Inferior parietal cortex (tissue), 1 donor: ENCODE measurements around the gene RABGGTA.
"Not testable (repeated sequence)": the region's sequence is repeated elsewhere in the genome, so short reads cannot be mapped to it uniquely, and the experiment has no call there.

Experiments
- DNase-seq: peaks from one replicate; pipeline ENCODE4 v3.0.0-alpha.2; 2016; ENCODE audit errors: extremely low spot score

Gene RABGGTA

GRCh38 chr14:24260780-24261157 is 10.6 kb downstream of the RABGGTA start:
- DNase-seq: no peak

GRCh38 chr14:24260026-24260779 is 11.2 kb downstream of the RABGGTA start:
- DNase-seq: no peak

- no peak for DNase-seq
Measured at GRCh38 chr14:24259282-24260025, 11.9 kb downstream of the RABGGTA start.

- no peak for DNase-seq
Measured at GRCh38 chr14:24258548-24259265, 12.7 kb downstream of the RABGGTA start.

- no peak for DNase-seq
Measured at GRCh38 chr14:24258119-24258518, 13.3 kb downstream of the RABGGTA start.

- no peak for DNase-seq
Measured at GRCh38 chr14:24256960-24257359, 14.4 kb downstream of the RABGGTA start.

GRCh38 chr14:24255931-24256711 is 15.3 kb downstream of the RABGGTA start:
- no peak for DNase-seq

GRCh38 chr14:24255438-24255837 is 16.0 kb downstream of the RABGGTA start:
- no peak for DNase-seq

- DNase-seq: no peak
Measured at GRCh38 chr14:24254630-24255392, 16.6 kb downstream of the RABGGTA start.

- DNase-seq: no peak
Measured at GRCh38 chr14:24253936-24254335, 17.5 kb downstream of the RABGGTA start.

- no peak for DNase-seq
Measured at GRCh38 chr14:24252289-24253124, 18.9 kb downstream of the RABGGTA start.

GRCh38 chr14:24251880-24252288 is 19.5 kb downstream of the RABGGTA start:
- DNase-seq: no peak

GRCh38 chr14:24250354-24250753 is 21.0 kb downstream of the RABGGTA start:
- DNase-seq: no peak

- no peak for DNase-seq
Measured at GRCh38 chr14:24249230-24250021, 22.0 kb downstream of the RABGGTA start.

GRCh38 chr14:24247422-24247821 is 24.0 kb downstream of the RABGGTA start:
- no peak for DNase-seq

GRCh38 chr14:24246765-24247212 is 24.6 kb downstream of the RABGGTA start:
- no peak for DNase-seq

- not testable (repeated sequence) for DNase-seq
Measured at GRCh38 chr14:24245350-24245749, 26.0 kb downstream of the RABGGTA start.

- peak; percentile 5 for DNase-seq
Measured at GRCh38 chr14:24243336-24243836, 28.0 kb downstream of the RABGGTA start.
